Endothelial cell of umbilical vein (primary cell): ENCODE results near the gene ESYT2.

Experiments
- CTCF ChIP-seq, 2 donors: IDR thresholded peaks; 1 replicate in 1 of 2; 2 replicates in 1 of 2; pipeline ENCODE4 v1.5.1; 2011; ENCODE audit warnings: low read length in 2 of 2, mild to moderate bottlenecking in 2 of 2, moderate library complexity in 2 of 2, control low read depth in 1 of 2, inconsistent platforms in 1 of 2, low read depth in 1 of 2; ENCODE audit not compliant: insufficient read depth in 1 of 2; ENCODE audit errors: extremely low read depth in 1 of 2
- EZH2 ChIP-seq: IDR thresholded peaks from 2 replicates; pipeline ENCODE4 v1.6.1; 2012; ENCODE audit warnings: borderline replicate concordance, low read depth, mild to moderate bottlenecking, moderate library complexity, low read length, inconsistent platforms; ENCODE audit not compliant: severe bottlenecking
- GATA2 ChIP-seq: IDR thresholded peaks from 2 replicates; pipeline ENCODE4 v1.7.0; 2011; ENCODE audit warnings: low read depth, mild to moderate bottlenecking, moderate library complexity, mixed read lengths, low read length; ENCODE audit not compliant: insufficient read length, insufficient read depth
- JUN ChIP-seq: IDR thresholded peaks from 2 replicates; pipeline ENCODE4 v1.6.1; 2011; ENCODE audit warnings: borderline replicate concordance, low read depth; ENCODE audit not compliant: insufficient read length, insufficient read depth
- MAX ChIP-seq: IDR thresholded peaks from 2 replicates; pipeline ENCODE4 v1.6.1; 2011; ENCODE audit not compliant: insufficient read depth, insufficient read length
- POLR2A ChIP-seq: IDR thresholded peaks from 2 replicates; pipeline ENCODE4 v1.6.1; 2012; ENCODE audit warnings: low read depth, mild to moderate bottlenecking, control low read depth, low read length
- POLR2AphosphoS5 ChIP-seq: IDR thresholded peaks from 2 replicates; pipeline ENCODE4 v1.6.1; 2012; ENCODE audit warnings: low read depth, mild to moderate bottlenecking, control low read depth, low read length, moderate library complexity; ENCODE audit not compliant: insufficient read depth

- TF ChIP-seq POLR2AphosphoS5 (no peak), EZH2 (no peak), CTCF (IDR thresholded peaks at IDR 0.05; ENCODE audit: extremely low read depth in 1 of 2, insufficient read depth in 1 of 2, low read depth in 1 of 2, low read length in 2 of 2) (no peak), JUN (no peak), GATA2 (no peak), POLR2A (no peak), MAX (no peak)
Measured at GRCh38 chr7:158748335-158748734, 81.0 kb downstream of the ESYT2 start.
